SK-N-SH treated with all-trans-retinoic acid at 6 μM for 48 hours (cell line): ENCODE data around the gene PRDM4.

Experiments
- ATAC-seq: fragments of 200-7000 bp; cut with Tn5 transposase; 3 replicates; pipeline ENCODE4 v1.9.1; 2020; ENCODE audit warnings: mild to moderate bottlenecking, moderate library complexity
- ARNTL ChIP-seq: fragments of 450-650 bp; formaldehyde crosslinking; IDR thresholded peaks from 2 replicates; pipeline ENCODE4 v1.5.0; 2020; ENCODE audit warnings: low read depth, mild to moderate bottlenecking, moderate library complexity, borderline replicate concordance
- CREB5 ChIP-seq: fragments of 250-450 bp; sonication (Bioruptor Pico); IDR thresholded peaks from 2 replicates; pipeline ENCODE4 v1.5.1; 2020; ENCODE audit warnings: low read depth, mild to moderate bottlenecking, moderate library complexity
- CSDC2 ChIP-seq: fragments of 250-450 bp; sonication (Bioruptor Pico); IDR thresholded peaks from 2 replicates; pipeline ENCODE4 v1.5.0; 2020; ENCODE audit warnings: mild to moderate bottlenecking, moderate library complexity
- CSRNP3 ChIP-seq: fragments of 250-450 bp; sonication (Bioruptor Pico); IDR thresholded peaks from 2 replicates; pipeline ENCODE4 v1.5.1; 2021; ENCODE audit warnings: mild to moderate bottlenecking, moderate library complexity
- ESRRG ChIP-seq: fragments of 250-450 bp; sonication (Bioruptor Pico); IDR thresholded peaks from 2 replicates; pipeline ENCODE4 v1.6.1; 2021; ENCODE audit warnings: mild to moderate bottlenecking
- GLIS3 ChIP-seq: fragments of 250-450 bp; sonication (Bioruptor Pico); IDR thresholded peaks from 2 replicates; pipeline ENCODE4 v1.5.0; 2020; ENCODE audit warnings: mild to moderate bottlenecking, moderate library complexity
- OSR1 ChIP-seq: fragments of 250-450 bp; sonication (Bioruptor Pico); IDR thresholded peaks from 2 replicates; pipeline ENCODE4 v1.8.0; 2022; ENCODE audit warnings: moderate library complexity, mild to moderate bottlenecking, inconsistent platforms
- POU6F1 ChIP-seq: fragments of 250-450 bp; sonication (Bioruptor Pico); IDR thresholded peaks from 2 replicates; pipeline ENCODE4 v1.8.0; 2021; ENCODE audit warnings: low read depth, mild to moderate bottlenecking, moderate library complexity, borderline replicate concordance
- PPARA ChIP-seq: fragments of 250-450 bp; sonication (Bioruptor Pico); IDR thresholded peaks from 2 replicates; pipeline ENCODE4 v1.5.0; 2020; ENCODE audit warnings: mild to moderate bottlenecking, borderline replicate concordance
- RARB ChIP-seq: fragments of 250-450 bp; sonication (Bioruptor Pico); IDR thresholded peaks from 2 replicates; pipeline ENCODE4 v1.8.0; 2021; ENCODE audit warnings: mild to moderate bottlenecking, moderate library complexity
- SNAI2 ChIP-seq: fragments of 250-450 bp; sonication (Bioruptor Pico); IDR thresholded peaks from 2 replicates; pipeline ENCODE4 v1.5.0; 2020; ENCODE audit warnings: mild to moderate bottlenecking, moderate library complexity
- TCF4 ChIP-seq: fragments of 250-450 bp; sonication (Bioruptor Pico); IDR thresholded peaks from 2 replicates; pipeline ENCODE4 v1.8.0; 2021; ENCODE audit warnings: mild to moderate bottlenecking, moderate library complexity, borderline replicate concordance
- TOX ChIP-seq: fragments of 250-450 bp; sonication (Bioruptor Pico); IDR thresholded peaks from 2 replicates; pipeline ENCODE4 v1.8.0; 2021; ENCODE audit warnings: mild to moderate bottlenecking, moderate library complexity, borderline replicate concordance
- TSHZ2 ChIP-seq: fragments of 250-450 bp; sonication (Bioruptor Pico); IDR thresholded peaks from 2 replicates; pipeline ENCODE4 v1.5.0; 2020; ENCODE audit warnings: mild to moderate bottlenecking, moderate library complexity
- ZC3H10 ChIP-seq: fragments of 250-450 bp; sonication (Bioruptor Pico); IDR thresholded peaks from 2 replicates; pipeline ENCODE4 v1.5.1; 2021; ENCODE audit warnings: mild to moderate bottlenecking, moderate library complexity
- ZFP3 ChIP-seq: fragments of 250-450 bp; sonication (Bioruptor Pico); IDR thresholded peaks from 2 replicates; pipeline ENCODE4 v1.5.0; 2020; ENCODE audit warnings: mild to moderate bottlenecking, moderate library complexity
- ZFP30 ChIP-seq: fragments of 450-650 bp; formaldehyde crosslinking; IDR thresholded peaks from 2 replicates; pipeline ENCODE4 v1.5.0; 2022; ENCODE audit warnings: mild to moderate bottlenecking, moderate library complexity
- ZNF565 ChIP-seq: fragments of 450-650 bp; formaldehyde crosslinking; conservative IDR thresholded peaks from 2 replicates; pipeline ENCODE4 v1.5.0; 2020; ENCODE audit warnings: low read depth, mild to moderate bottlenecking, moderate library complexity
- ZNF70 ChIP-seq: fragments of 450-650 bp; formaldehyde crosslinking; IDR thresholded peaks from 2 replicates; pipeline ENCODE4 v1.5.0; 2020; ENCODE audit warnings: mild to moderate bottlenecking, moderate library complexity
- ZNF8 ChIP-seq: fragments of 450-650 bp; formaldehyde crosslinking; IDR thresholded peaks from 2 replicates; pipeline ENCODE4 v1.5.0; 2020; ENCODE audit warnings: mild to moderate bottlenecking, moderate library complexity

The PRDM4 gene

GRCh38 chr12:107788690-107789458, 27.9 kb upstream of the PRDM4 start:
- ATAC-seq, result no peak
- TF ChIP-seq OSR1 (CRISPR knock-in tag) (no peak), ZNF70 (no peak), ARNTL (CRISPR knock-in tag) (no peak), TSHZ2 (CRISPR knock-in tag) (no peak), TOX (CRISPR knock-in tag) (no peak), TCF4 (CRISPR knock-in tag) (no peak)
- TF ChIP-seq, all 23 proteins: peak for 0

GRCh38 chr12:107788281-107788680, 27.3 kb upstream of the PRDM4 start:
- no peak for ATAC-seq
- TF ChIP-seq ARNTL (CRISPR knock-in tag) (no peak), GLIS3 (CRISPR knock-in tag) (no peak), CSDC2 (CRISPR knock-in tag) (no peak), ZFP3 (CRISPR knock-in tag) (no peak), ZNF70 (no peak), CREB5 (CRISPR knock-in tag) (no peak), TOX (CRISPR knock-in tag) (no peak)

- TF ChIP-seq SNAI2 (CRISPR knock-in tag) (no peak), CREB5 (CRISPR knock-in tag) (no peak), POU6F1 (CRISPR knock-in tag) (no peak), ARNTL (CRISPR knock-in tag) (no peak), TOX (CRISPR knock-in tag) (no peak), TCF4 (CRISPR knock-in tag) (no peak), CSDC2 (CRISPR knock-in tag) (no peak), OSR1 (CRISPR knock-in tag) (no peak), ZNF70 (no peak), RARB (no peak), ZC3H10 (CRISPR knock-in tag) (no peak), ESRRG (no peak), PPARA (CRISPR knock-in tag) (no peak), ZFP30 (CRISPR knock-in tag) (no peak), ZNF565 (CRISPR knock-in tag) (no peak), ZNF8 (CRISPR knock-in tag) (no peak), CSRNP3 (no peak)
- ATAC-seq, result no peak
Measured at GRCh38 chr12:107783406-107784376, 22.8 kb upstream of the PRDM4 start.
